Measurements from ENCODE around the gene MPPED1.

MPPED1 gene

DNA sequence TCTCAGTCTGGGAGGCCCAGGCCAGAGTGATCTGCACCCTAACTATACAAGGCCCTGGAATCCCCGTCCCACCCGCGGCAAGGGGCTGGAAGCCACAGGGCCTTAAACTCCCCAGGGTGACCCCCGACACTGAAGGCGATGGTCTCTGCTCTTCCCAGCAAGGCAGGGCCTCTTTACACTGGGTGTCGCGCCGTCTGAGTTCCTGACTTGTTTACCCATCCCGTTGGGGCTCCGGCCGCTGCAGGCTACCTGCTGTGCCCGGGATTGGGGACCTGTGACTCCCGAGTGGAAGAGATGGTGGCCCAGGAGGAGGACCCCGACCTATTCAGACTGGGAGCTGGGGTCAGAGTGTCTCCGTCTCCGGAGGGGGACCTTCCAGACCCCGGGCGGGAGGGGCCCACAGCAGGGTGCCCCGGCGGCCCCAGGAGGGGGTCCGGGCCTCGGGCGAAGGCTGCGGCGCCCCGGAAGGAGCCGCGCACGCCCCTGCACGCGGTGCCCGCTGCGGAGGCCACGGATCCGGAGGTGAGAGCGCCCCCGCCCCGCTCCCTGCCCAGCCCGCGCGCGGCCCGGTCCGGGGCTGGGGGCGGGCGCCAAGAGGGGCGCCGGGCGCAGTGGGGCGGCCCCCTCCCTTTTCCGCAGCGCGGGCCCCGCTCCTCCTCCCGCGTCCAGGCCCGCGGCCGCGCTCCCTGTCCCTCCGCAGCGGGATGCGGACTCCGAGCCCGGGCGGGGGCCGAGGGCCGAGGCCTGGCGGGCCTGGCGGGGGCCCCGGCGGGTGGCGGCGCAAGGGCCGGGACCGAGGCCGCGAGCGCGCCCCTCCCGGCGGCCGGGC is 560 bp upstream of the MPPED1 start:
- no peak for DNase-seq (ENCODE audit: low spot score)

DNA sequence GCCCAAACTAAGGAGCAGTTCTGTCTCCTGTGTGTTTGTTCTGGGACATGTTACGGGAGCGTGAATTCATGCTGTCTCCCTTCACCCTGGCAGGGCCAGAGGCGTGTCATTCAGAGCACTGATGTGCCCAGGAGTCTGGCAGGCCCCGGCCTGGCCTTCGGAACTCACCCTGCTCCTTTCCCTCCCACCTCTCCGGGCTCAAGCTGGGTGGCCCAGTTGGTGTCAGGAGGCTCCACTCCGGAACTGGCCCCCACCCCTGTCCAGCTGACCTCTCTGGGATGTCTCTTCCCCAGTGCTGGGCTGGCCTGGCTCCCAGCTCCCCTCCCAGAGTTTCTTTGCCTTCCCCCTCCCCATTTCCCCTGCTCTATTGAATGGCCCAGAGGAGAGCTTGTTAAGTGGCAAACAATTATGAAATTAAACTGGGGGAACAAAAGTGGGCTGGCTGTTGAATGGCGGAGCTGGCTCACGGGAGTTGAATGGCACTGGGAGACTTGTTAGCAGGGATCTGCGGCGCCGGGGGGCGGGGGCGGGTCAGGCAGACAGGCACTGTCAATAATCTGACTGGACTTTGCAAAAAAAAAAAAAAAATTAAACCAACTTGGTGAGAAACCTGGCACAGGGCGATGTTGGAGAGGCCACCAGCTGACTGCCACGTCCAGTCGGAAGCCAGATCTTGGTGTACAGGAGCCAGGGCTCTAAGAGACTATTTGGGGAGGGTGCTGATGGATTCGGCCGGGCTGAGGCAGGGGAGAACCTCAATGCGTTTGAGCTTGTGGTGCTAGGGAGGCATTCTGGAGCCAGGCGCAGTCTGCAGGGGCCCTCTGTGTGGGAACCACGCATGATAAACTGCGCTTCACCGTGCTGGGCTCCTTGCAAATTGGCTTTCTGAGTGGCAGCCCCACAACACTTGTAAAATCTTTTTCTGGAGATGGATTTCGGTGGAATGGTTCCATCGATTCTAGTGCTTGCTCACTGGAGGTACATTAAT is 1.3 kb downstream of the MPPED1 start:
- DNase-seq (ENCODE audit: low spot score): no peak

DNA sequence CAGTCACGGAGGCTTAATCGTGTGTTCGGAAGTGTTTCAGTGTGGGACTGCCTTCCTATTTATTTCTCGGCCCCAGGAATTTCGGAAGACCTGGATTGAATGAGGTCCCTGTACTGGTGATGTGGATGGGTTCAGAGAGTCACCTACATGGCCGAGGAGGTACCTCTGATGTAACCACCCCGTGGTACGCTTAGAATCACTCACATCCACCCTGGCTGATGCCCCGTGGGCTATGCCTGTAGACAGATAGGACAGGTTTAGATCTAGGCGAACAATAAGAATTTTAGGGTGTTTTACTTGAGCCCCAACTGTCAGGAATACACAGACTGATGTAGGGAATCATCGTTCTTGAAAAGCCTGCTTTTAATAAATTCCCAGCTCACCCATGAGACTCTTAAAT is 2.0 kb downstream of the MPPED1 start:
- DNase-seq (ENCODE audit: low spot score): no peak

DNA sequence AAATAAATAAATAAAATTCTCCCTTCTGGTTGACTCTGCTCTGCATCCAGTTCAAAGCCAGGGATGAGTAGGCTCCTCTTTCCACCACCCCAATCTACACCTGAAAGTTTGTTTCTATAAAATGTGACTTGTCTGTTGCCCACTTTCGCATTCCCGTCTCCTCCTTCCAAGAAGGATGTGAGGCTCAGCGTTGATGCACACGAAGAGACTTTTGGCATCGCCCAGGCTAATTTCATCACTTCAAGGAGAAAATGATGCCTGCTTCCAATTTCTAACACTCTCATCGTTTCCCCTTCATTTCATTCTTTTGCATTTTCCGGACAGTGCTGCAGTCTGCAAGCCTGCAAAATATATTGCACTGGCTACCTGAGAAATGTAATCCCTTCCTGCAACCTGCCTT is 3.9 kb downstream of the MPPED1 start:
- DNase-seq (ENCODE audit: low spot score): no peak

DNA sequence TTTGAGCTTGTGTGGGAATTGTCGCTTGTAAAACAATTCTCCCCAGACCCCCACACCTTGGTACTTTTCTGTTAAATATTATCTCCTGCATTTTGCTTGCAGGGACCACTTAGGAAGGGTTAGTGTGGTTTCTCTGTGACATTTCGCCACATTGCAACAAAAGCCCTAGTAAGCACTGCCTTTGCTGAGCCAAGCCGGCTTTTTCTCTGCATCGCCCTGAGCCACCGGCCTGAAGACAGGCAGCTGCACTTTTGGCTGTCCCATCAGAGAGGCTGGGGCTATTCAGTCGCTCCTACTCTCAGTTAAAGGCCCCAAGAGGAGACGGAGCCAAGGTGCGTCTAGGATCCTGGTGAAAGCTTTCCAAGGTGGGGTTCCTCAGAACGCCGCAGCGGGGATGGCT is 5.7 kb downstream of the MPPED1 start:
- no peak for DNase-seq (ENCODE audit: low spot score)

DNA sequence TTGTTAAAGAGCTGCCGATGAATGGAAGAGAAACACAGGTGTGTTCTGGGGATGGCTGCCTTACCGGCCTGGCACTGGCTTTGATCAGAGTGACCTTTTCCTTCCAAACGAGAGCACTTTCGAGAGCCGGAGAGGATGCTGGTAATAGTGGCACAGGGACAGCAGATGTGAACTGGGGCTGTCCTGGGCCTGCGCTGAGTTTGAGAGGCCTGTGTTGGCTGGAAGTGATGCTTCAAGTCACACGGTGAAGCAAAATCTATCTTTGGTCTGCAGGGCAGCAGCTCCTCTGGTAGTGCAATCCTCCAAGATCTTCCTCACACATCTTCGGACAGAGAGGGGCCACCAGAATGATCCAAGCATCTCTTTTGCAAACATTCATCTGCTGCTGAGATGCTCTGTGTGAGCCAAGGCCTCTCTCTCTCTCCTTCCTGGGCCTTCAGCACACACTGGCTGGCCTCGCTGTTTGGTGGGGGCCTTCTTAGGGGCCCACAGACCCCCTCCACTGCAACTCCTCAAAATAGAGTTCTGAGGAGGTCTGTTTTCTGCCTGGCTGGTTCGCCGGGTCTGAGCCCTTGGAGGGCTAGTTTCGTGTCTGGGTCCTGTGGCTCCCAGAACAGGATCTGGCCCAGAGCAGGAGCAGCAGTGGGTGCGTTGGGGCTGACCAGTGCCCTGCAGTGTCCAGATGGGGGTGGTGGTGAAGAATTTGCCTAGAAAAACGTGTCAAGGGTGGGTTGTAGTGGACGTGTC is 6.4 kb downstream of the MPPED1 start:
- DNase-seq (ENCODE audit: low spot score): no peak

DNA sequence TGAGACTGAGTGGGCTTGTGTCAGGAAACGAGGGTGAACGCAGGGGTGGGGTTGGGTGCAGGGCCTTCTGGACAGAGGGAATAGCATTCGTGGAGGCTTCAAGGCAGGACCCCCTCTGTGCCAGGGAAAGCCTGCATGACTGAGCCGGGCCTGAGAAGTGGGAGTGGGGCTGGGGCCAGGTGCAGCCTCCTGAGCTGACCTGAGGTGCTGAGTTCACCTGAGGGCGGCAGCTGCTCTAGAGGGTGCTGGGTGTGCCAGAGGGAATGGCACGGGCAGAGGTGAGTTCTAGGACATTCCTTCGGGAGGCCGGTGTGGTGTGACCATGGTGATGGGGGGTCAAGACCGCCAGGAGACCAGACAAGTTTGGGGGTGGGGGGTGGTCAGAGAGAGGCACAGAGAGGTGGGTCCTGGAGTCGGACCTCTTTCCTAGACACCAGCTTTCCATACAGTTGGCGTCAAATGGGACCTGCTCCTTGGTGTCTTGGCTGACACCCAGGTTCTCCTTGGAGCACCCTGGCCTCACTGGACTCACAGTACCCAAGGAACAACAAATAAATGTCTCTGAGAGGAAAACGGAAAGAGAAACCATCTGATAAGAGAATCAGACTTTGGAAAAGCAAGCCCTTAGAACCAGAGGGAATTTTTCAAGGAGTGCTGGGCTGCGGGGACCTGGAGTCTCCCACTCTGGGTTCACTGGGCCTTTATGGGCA is 7.7 kb downstream of the MPPED1 start:
- DNase-seq (ENCODE audit: low spot score): no peak

DNA sequence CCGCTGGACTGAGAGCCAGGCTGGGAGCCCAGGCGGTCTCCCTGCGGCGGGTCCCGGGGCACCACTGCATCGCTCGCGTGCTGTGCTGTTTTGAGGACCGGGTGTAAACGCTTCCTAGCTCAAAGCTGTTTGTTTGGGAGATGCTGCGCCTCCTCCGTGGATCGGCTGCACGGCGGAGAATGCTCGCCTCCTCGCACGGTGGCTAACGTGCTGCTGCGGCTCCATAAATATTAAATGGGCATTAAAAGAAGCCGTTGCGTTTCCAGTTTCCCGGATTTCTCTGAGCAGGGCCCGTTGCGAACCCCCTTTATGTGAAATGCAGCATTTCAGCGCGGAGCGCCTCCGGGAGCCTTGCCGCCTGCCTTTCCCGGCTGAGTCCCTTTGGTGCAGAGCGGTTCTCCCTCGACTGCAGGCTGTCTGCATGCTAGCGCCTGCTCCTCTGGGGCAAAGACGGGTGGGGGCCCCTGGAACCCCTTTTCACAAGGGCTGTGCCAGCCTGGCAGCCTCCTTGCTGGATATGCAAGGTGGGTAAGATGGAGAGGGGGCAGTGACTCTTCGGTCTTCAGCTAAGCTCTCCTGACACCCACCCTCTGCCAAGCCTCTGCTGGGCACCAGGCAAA is 9.3 kb downstream of the MPPED1 start:
- DNase-seq (ENCODE audit: low spot score): no peak

DNA sequence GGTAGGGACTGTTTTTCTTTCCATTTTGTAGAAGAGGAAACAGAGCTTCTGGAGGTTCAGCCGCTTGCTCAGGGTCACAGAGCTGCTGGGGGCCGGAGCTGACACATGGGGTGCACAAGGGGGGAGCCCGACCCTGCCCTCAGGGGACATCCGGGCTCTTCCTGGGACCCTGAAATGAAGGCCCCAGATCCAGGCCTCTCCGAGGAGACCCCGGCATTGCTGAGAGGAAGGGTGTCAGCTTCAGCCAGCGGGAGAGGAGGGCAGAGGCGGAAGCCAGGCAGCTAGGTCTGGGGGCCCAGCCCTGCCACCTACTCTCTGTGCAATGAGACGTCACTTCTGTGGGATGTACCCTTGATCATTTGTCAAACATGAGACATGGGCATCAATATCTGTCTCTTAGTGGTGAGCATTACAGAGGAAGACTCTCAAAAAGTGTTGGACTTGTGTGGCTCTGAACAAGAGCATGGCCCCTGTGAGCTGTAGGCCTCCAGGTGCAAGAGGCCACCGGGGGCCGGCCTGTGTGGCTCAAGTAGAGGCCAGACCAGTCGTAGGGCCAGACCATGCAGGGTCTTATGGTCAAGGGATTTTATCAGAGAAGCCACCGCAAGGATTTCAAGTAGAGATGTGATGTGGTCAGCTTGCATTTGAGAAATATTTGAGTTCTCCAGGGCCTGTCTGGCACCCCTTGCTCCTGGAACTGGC is 10.3 kb downstream of the MPPED1 start:
- no peak for DNase-seq (ENCODE audit: low spot score)

DNA sequence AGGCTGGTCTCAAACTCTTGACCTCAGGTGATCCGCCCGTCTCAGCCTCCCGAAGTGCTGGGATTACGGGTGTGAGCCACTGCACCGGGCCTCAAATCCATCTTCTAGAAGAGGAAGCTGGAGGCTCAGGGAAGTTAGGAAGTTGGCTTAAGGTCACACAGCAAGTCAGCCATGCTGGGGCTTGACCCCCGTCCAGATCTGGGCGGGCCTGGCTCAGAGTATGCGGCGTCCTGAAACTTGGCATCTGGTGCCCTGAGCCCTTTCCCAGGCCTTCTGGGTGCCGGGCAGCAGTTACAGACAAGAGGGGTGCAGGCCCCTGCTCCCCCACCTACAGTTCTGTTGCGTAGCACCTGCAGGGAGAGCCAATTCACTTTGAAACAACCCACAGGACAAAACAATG is 11.2 kb downstream of the MPPED1 start:
- DNase-seq (ENCODE audit: low spot score): no peak

DNA sequence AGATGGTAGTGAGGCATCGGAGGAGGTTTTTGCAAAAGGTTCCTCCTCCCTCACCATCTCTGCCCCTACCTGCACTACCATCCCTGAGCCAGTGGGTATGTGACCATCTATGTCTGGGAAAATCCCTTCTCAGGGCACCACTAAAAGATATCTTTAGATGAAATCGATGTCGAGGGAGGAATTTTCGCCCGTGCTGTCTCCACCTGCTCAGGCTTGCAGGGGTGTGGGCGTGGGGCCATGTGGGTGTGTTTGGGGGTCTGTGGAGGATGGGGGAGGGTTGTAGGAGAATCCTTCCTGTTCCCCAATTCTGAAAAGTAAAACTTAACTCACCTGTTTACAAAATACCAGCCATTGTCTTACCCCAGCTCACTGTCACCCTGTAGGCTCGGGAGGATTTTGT is 12.4 kb downstream of the MPPED1 start:
- no peak for DNase-seq (ENCODE audit: low spot score)

DNA sequence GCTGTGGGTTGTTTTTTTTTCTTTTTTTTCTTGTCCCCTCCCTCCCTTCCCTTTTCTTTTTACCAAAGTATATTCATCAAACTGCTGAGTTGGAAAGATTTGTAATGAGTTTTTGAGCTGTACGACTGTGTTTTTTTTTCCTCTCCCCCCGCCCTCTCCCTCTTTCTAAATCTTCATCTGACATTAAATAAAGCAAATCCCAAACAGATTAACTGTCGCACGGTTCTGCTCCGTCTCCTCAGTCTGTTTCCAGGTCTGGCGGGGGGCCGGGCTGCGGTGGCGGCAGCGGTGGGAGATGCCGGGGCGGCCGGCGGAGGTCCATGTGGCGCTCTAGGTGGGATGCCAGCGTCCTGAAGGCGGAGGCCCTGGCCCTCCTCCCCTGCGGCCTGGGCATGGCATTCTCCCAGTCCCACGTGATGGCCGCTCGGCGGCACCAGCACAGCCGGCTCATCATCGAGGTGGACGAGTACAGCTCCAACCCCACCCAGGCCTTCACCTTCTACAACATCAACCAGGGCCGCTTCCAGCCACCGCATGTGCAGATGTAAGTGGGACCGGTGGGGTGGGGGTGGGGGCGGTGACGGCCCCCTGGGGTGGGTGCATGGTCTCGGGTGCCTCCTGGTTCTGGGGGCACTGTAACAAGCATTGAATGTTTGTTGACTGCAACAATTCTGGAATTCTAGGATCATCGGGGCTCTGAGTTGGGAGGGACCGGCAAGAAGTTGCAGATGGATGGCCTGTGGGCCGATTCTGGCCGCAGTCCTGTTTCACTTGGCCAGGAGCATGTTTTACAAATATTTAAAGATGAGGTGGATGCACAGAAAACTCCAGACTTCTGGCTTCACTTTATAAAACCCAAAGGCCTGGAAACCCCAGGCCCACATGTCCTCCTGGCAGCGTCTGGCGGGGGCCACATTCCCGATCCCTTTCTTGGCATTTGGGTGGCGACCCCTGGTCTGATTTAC is 13.1 kb downstream of the MPPED1 start:
- DNase-seq (ENCODE audit: low spot score): no peak

DNA sequence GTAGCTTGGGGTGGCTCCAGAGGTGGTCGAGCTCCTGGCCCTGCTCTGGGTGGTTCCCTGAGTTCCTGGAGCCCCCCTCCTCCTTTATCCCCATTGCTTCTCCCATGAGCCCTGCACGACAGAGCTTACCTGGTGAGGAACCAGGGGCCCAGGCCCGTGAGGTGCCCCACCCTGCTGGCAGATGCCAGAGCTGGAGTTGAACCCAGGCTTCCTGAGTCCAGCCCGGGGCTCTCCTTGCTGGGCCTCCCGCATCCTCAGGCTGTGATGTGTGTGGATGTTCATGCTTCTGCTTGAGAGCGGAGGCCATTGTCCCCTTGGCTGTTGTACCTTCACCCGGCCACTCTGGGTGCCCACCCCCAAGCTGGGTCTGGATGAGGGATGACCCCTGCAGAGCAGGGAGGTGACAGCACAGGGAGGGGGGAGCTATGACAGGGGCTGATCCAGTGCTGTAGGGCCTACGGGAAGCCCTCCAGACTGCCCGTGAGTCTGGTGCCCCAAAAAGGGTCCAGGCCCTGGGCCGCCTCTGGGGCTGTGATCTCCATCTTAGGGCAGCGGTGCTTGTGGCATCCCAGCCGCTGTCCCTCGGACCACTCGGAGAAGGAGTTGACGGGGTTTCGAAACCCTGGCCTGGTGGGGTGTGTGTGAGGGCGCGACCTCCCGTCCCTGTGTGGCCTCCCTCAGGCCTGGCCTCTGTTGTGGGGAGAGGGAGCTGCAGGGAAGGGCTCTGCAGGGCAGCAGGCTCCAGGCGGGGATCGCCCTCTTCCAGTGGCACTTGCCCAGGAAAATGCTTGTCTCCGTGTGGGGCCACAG is 14.4 kb downstream of the MPPED1 start:
- no peak for DNase-seq (ENCODE audit: low spot score)

DNA sequence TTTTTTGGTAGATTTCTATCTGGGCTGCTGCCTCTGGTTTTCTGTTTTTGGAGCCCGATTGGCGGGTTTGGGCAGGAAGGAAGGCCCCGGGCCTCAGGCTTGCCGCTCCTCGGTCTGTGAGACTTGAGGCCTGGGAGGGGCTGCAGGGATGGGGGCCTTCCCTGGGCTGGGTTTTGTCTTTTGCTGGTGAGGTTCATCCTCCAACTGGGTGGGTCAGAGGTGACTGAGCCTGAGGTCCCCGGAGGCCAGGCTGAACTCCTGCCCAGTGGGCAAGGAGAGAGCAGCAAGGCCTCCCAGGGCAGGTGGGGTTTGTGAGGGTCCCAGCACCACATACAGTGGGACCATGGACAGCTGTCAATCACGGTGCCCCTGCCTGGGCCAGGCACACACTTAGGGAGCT is 15.0 kb downstream of the MPPED1 start:
- no peak for DNase-seq (ENCODE audit: low spot score)

DNA sequence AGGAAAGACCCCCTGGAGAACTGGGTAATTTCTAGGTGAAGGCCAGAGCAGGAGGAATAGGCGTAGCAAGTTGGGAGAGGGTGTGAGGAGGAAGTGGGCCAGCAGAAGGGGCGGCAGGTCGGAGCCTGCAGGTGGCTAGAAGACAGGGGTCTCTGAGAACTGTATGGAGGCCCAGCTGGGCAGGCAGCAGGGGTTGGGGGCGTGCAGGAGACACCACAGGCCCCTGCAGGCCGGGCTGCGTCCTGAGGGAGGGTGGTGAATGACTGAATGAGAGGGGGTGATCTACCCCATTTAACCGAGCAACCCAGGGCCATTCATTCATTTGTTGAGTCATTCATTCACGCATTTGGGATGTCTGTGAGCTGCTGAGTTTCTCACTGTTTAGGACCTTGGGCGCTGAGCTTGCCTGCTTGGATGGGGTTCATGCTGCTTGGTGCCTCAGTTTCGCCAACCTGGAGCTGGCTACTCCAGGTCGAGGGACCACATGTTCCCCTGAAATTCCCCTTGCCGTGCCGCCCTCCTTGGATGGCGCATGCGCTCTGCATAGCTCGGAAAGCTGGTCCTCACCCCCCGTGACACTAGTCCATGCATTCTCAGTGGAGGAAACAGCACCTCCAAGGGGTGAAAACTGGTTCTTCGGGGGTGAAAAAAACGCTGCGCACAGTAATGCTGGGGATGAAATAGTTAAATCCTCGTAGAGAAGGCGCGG is 15.6 kb downstream of the MPPED1 start:
- no peak for DNase-seq (ENCODE audit: low spot score)

DNA sequence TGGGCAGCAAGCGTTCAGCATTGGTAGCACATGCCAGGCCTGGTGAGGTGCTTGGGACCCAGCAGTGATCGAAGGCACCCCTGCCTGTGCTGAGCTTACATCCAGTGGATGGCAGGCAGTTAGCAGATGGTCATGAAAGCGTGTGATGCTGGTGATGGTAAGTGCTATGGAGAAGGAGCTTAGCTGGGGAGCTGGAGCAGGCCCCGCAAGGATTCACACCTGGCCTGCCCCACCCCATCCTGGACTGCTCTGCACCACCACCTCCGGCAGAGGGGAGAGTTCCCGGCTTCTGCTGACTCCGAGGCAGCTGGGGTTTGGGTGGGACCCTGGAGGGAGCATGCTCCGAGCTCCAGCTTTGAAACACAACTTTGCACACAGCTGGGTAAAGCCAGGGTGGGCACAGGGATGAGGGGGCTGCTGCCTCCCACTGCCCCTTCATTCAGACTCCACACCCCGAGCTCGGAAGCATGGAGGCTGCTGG is 16.2 kb downstream of the MPPED1 start:
- no peak for DNase-seq (ENCODE audit: low spot score)

DNA sequence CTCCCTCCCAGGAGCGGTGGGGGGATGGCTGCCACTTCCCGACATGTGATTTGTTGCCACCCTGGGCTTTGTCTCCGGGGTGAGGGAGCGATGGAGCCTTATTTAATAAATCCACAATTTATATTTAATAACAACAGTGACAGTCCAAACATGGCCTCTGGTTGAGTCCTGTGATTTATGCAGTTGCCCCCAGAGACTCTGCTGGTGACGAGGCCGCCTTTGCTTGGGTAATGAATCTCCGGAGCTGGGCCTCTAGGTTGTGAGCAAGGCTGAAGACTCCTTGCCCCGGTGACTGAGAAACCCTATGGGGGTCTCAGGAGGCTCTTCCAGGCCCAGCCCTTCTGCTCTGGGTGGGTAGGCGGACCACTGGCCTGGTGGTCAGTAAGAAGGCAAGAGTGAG is 16.7 kb downstream of the MPPED1 start:
- DNase-seq (ENCODE audit: low spot score): no peak

DNA sequence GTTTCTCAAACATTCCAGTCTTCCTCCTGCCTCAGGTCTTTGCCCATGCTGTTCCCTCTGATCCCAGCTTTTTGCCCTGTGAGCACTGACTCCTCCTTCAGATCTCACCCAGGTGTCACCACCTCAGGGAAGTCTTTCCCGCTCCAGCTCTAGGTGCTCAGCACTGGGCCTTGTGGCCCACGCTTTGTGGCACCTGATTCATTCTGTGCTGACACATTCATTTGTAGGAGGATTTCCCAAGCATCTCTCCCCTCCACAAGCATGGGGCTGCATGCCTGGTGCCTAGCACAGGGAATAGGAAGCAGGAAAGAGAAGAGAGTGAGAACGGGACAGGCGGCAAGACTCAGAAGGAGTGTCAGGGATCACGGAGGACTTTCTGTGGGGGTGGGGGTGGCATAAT is 17.6 kb downstream of the MPPED1 start:
- DNase-seq (ENCODE audit: low spot score): no peak
